Fibroblast of lung (primary cell): ENCODE data around the gene TBC1D14.

Source experiments
- CTCF ChIP-seq, 2 donors: IDR thresholded peaks in 1 of 2; conservative IDR thresholded peaks in 1 of 2; 1 replicate in 1 of 2; 2 replicates in 1 of 2; pipeline ENCODE4 v1.5.1; 2011 to 2012; ENCODE audit warnings: low read length in 2 of 2, control low read depth in 1 of 2, inconsistent platforms in 1 of 2, low read depth in 1 of 2, mild to moderate bottlenecking in 1 of 2
- EZH2 ChIP-seq: IDR thresholded peaks from 2 replicates; pipeline ENCODE4 v1.5.1; 2012; ENCODE audit warnings: low read length, control low read depth, mild to moderate bottlenecking; ENCODE audit errors: missing control alignments

GRCh38 chr4:6938237-6938636 lies 28.6 kb downstream of the TBC1D14 start:
- TF ChIP-seq CTCF (conservative IDR thresholded peaks at IDR 0.05 in 1 of 2, IDR thresholded peaks at IDR 0.05 in 1 of 2; ENCODE audit: low read depth in 1 of 2, low read length in 2 of 2) (no peak), EZH2 (no peak)
